PFSK-1 (cell line): ENCODE data around the gene KRTAP4-16.

Source experiments
- FOXP2 ChIP-seq: optimal IDR thresholded peaks from 2 replicates; pipeline ENCODE3; 2011; ENCODE audit warnings: borderline replicate concordance, control low read depth, inconsistent platforms; ENCODE audit not compliant: insufficient read depth; ENCODE audit errors: extremely low read length, extremely low read depth
- POLR2AphosphoS5 ChIP-seq: IDR thresholded peaks from 2 replicates; pipeline ENCODE4 v1.6.1; 2012; ENCODE audit warnings: low read depth, mild to moderate bottlenecking, control low read depth, low read length, moderate library complexity
- REST ChIP-seq, 2 experiments: IDR thresholded peaks; 2 replicates each; pipeline versions ENCODE4 v1.6.1 to v1.8.0; 2011 to 2012; ENCODE audit warnings: low read depth in 2 of 2, low read length in 2 of 2, control low read depth in 1 of 2, inconsistent platforms in 1 of 2, mild to moderate bottlenecking in 1 of 2, moderate library complexity in 1 of 2; ENCODE audit not compliant: insufficient read depth in 1 of 2
- SIN3A ChIP-seq: IDR thresholded peaks from 2 replicates; pipeline ENCODE4 v1.6.1; 2012; ENCODE audit warnings: mild to moderate bottlenecking, low read length, moderate library complexity, borderline replicate concordance; ENCODE audit not compliant: insufficient read depth
- TAF1 ChIP-seq: IDR thresholded peaks from 2 replicates; pipeline ENCODE4 v1.6.1; 2012; ENCODE audit warnings: low read length, control low read depth, borderline replicate concordance; ENCODE audit not compliant: insufficient read depth

The KRTAP4-16 gene

DNA sequence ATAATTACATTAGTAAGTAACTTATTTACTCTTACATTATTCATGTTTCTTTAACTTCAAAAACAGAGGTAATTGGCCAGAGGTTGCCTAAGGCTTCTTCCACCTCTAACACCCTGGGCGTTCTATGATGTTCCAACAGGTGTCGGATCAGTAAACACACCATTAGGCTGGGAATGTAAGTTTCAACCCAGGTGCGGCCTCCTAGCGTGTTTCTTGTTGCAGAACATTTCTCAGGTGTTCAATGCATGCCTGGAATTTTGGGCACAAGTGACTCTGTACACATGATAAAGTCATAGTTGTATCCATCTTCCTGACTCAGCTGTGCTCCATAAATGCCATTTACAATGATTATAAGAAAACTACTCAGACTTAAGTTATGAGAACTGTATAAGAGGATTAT, 48.0 kb downstream of the KRTAP4-16 start:
- TF ChIP-seq POLR2AphosphoS5, result no peak
- no peak for TF ChIP-seq FOXP2
- TF ChIP-seq SIN3A, result no peak

GRCh38 chr17:41052566-41052965, 49.4 kb downstream of the KRTAP4-16 start:
- TF ChIP-seq FOXP2, result no peak
- no peak for TF ChIP-seq TAF1
- no peak for TF ChIP-seq POLR2AphosphoS5
- no peak for TF ChIP-seq REST (IDR thresholded peaks at IDR 0.05; ENCODE audit: insufficient read depth in 1 of 2, low read depth in 2 of 2, low read length in 2 of 2)
- TF ChIP-seq SIN3A, result no peak
